Right renal cortex interstitium (tissue), 3 donors: Measurements from ENCODE around the gene IL12RB1. TPM values are rescaled to one million over a fixed set of nuclear protein-coding genes. Genes with fewer than 3 reads are reported as not detected.
"Not testable (repeated sequence)": the region's sequence is repeated elsewhere in the genome, so short reads cannot be mapped to it uniquely, and the experiment has no call there.

Source experiments
- DNase-seq, 3 donors: peaks; one replicate each; pipeline ENCODE4 v3.0.0-alpha.2; 2013; ENCODE audit warnings: low read depth in 3 of 3, low spot score in 2 of 3
- polyA plus RNA-seq, 3 donors: library from polyadenylated mRNA; unstranded; fragments of 120-200 nt; gene quantifications; one replicate each; pipeline ENCODE4 v1.2.1, GENCODE V29; 2013; ENCODE audit not compliant: insufficient read length in 3 of 3

The IL12RB1 gene
- polyA plus RNA-seq, 3 donors, result 0.14 to 0.16 (median 0.14) TPM

GRCh38 chr19:18091217-18091608 lies 4.5 kb upstream of the IL12RB1 start:
- no peak for DNase-seq

- DNase-seq, result no peak
Measured at GRCh38 chr19:18090545-18091216, 3.9 kb upstream of the IL12RB1 start.

- no peak for DNase-seq
Measured at GRCh38 chr19:18089726-18090125, 3.0 kb upstream of the IL12RB1 start.

DNA sequence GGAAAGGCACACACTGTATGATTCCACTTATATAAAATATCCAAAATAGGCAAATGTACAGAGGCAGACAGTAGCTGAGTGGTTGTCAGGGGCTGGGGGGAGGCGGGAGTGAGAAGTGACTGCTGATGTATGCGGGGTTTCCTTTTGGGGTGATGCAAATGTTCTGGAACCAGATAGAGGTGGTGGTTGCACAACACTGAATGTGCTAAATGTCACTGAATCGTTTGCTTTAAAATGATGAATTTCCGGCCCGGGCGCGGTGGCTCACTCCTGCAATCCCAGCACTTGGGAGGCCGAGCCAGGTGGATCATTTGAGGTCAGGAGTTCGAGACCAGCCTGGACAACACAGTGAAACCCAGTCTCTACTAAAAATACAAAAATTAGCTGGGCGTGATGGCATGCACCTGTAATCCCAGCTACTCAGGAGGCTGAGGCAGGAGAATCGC lies 2.4 kb upstream of the IL12RB1 start:
- DNase-seq, result not testable (repeated sequence)

- no peak for DNase-seq
Measured at GRCh38 chr19:18085702-18086457, 854 bp downstream of the IL12RB1 start.

- no peak for DNase-seq
Measured at GRCh38 chr19:18083929-18084684, 2.6 kb downstream of the IL12RB1 start.

DNA sequence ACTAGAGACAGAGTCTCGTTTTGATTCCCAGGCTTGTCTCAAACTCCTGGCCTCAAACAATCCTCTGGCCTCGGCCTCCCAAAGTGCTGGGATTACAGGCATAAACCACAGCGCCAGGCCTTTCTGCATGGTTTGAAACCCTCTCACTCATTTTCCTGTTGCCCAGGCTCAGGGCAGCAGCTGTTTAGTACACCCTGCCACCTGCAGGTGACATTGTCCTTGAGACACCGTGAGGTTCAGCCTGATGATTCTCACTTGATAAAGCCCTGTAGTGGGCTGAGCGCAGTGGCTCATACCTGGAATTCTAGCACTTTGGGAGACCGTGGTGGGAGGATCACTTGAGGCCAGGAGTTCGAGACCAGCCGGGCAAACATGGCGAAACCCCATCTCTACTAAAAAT lies 12.5 kb downstream of the IL12RB1 start:
- no peak for DNase-seq

GRCh38 chr19:18073197-18073596 lies 13.5 kb downstream of the IL12RB1 start:
- no peak for DNase-seq

- DNase-seq, result no peak
Measured at GRCh38 chr19:18072335-18072734, 14.4 kb downstream of the IL12RB1 start.

GRCh38 chr19:18070181-18070580 lies 16.6 kb downstream of the IL12RB1 start:
- DNase-seq, result no peak

DNA sequence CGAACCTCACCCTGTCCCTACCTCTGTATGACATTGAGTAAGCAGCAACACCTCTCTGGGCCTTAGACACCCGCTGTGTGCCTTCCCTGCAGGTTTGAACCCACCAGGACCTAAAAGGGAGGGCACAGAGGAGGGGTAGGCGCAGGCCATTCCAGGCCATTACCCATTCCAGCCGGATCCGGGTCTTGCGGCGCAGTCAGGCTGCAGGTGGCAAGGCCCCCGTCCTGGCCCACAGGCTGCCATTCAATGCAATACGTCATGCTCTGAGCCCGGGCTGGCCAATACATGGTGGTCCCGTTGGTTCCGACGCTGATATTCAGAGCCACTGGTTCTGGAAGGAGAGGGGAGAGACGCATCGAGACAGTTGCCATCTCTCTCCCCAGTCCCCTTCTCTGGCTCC lies 17.4 kb downstream of the IL12RB1 start:
- DNase-seq, result no peak

GRCh38 chr19:18068395-18068794 lies 18.3 kb downstream of the IL12RB1 start:
- DNase-seq, result no peak

DNA sequence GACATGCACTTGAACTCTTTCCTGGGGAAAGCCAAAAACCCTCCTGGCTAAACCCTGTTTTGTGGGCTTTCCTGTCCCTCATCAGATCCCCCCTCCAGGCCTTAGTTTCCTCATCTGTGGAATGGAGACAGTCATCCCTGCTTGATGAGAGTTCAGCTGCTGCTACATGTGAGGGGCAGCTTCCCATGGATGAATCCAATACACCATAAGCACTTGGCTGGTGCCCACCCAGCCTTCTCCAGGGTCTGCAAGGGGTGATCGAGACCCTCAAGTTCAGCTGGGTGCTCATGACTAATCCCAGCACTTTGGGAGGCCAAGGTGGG lies 21.6 kb downstream of the IL12RB1 start:
- DNase-seq, result no peak

GRCh38 chr19:18063463-18063862 lies 23.3 kb downstream of the IL12RB1 start:
- no peak for DNase-seq

DNA sequence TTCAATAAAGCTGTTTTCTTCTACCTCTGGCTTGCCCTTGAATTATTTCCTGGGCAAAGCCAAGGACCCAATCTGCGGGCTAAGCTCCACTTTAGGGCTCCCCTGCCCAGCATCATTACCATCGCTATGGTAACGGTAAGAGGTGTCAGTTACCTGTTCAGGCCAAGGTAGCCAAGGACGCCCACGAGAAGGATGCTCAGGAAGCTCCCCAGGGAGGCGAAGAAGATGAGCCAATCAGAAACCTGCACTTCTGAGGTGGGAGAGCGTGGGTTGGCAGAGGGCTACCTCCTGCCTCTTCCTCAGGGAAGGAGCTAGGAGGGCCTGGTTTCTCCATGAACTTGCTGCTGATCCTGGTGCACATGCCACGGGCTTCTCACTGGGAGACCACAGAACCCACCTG lies 24.7 kb downstream of the IL12RB1 start:
- DNase-seq, result no peak

GRCh38 chr19:18060472-18060871 lies 26.3 kb downstream of the IL12RB1 start:
- no peak for DNase-seq

- no peak for DNase-seq
Measured at GRCh38 chr19:18059902-18060301, 26.8 kb downstream of the IL12RB1 start.

- no peak for DNase-seq
Measured at GRCh38 chr19:18059297-18059696, 27.4 kb downstream of the IL12RB1 start.

- DNase-seq, result peak; percentile 55 to 65 (median 63)
Measured at GRCh38 chr19:18058208-18059009, 28.3 kb downstream of the IL12RB1 start.

DNA sequence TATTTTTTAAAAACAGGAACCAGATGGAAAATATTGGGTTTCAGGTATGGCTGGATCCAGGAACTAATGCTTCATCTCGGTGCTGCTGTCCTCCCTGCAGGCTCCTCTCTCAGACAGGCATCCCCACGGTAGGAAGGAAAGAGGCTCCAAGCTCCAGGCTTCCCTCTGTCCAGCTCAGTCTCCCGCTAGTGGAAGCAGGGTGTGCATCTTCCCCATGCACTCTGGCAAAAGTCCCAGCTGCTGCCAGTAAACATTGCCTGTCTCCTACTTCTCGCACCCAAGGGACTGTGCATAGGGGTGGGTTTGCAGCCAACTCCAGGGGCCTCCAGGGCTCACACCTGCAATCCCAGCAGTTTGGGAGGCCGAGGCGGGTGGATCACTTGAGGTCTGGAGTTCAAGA lies 29.2 kb downstream of the IL12RB1 start:
- no peak for DNase-seq

DNA sequence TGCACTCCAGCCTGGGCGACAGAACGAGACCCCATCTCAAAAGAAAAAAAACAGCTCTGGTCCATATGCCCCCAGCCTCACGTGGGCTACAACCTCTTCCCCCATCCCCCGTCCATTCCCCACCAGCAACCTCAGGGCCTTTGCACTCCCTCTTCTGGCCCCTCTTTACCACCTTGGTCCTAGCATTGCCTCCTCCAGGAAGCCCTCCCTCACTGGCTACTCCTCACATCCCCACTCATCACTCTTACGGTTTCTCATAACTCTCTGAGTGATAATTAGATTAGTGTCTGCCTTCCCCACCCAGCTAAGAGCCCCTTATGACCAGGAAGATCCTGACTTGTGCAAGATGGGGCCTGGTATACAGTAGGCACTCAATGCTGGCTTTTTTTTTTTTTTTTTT lies 30.8 kb downstream of the IL12RB1 start:
- no peak for DNase-seq
